Mucosa of rectum (tissue), 2 donors: ENCODE measurements around the gene COL17A1.
A peak's percentile ranks its signal among the peaks of the same experiment; 100 is the strongest.

Experiments
- H3K27ac ChIP-seq, 2 donors: one replicate each; pipeline ENCODE4 v1.7.0; 2013; ENCODE audit warnings: inconsistent platforms in 2 of 2, low read depth in 2 of 2, low read length in 2 of 2
- H3K27me3 ChIP-seq, 2 donors: one replicate each; pipeline ENCODE4 v1.7.0; 2013; ENCODE audit warnings: low read length in 2 of 2; ENCODE audit not compliant: control insufficient read depth in 2 of 2, insufficient read depth in 2 of 2
- H3K36me3 ChIP-seq, 2 donors: one replicate each; pipeline ENCODE4 v1.7.0; 2013; ENCODE audit warnings: low read length in 2 of 2; ENCODE audit not compliant: control insufficient read depth in 2 of 2, insufficient read depth in 2 of 2
- H3K4me1 ChIP-seq, 2 donors: one replicate each; pipeline ENCODE4 v1.7.0; 2013; ENCODE audit warnings: low read length in 2 of 2, mild to moderate bottlenecking in 1 of 2; ENCODE audit not compliant: control insufficient read depth in 2 of 2, insufficient read depth in 2 of 2
- H3K4me3 ChIP-seq, 2 donors: one replicate each; pipeline ENCODE4 v1.7.0; 2013; ENCODE audit warnings: low read length in 2 of 2
- H3K9ac ChIP-seq, 2 donors: one replicate each; pipeline ENCODE4 v1.7.0; 2013; ENCODE audit warnings: low read length in 2 of 2, low read depth in 1 of 2, mild to moderate bottlenecking in 1 of 2
- H3K9me3 ChIP-seq, 2 donors: one replicate each; pipeline ENCODE4 v1.7.0; 2013; ENCODE audit warnings: low read length in 2 of 2; ENCODE audit not compliant: control insufficient read depth in 2 of 2
- donor health status: healthy.
- donor health status: Normal muscosa, but diverticular disease.

The COL17A1 gene

GRCh38 chr10:104099269-104099668 lies 13.6 kb upstream of the COL17A1 start:
- H3K9ac ChIP-seq, result no peak overlapping the region
- H3K9me3 ChIP-seq, result no peaks in the 10 kb centered on the region
- H3K27me3 ChIP-seq, result no peaks in the 10 kb centered on the region
- no peaks in the 10 kb centered on the region for H3K4me1 ChIP-seq
- no peak overlapping the region for H3K4me3 ChIP-seq
- no peak overlapping the region for H3K27ac ChIP-seq
- no peaks in the 10 kb centered on the region for H3K36me3 ChIP-seq

- Histone ChIP-seq H3K4me3 (no peak overlapping the region), H3K9ac (no peak overlapping the region), H3K36me3 (no peaks in the 10 kb centered on the region), H3K27me3 (no peaks in the 10 kb centered on the region), H3K4me1 (no peaks in the 10 kb centered on the region), H3K9me3 (no peaks in the 10 kb centered on the region), H3K27ac (no peak overlapping the region)
Observed at GRCh38 chr10:104098358-104098925, 12.8 kb upstream of the COL17A1 start.

GRCh38 chr10:104096692-104097091 lies 11.0 kb upstream of the COL17A1 start:
- Histone ChIP-seq H3K27ac (no peak overlapping the region), H3K9me3 (no peaks in the 10 kb centered on the region), H3K36me3 (no peaks in the 10 kb centered on the region), H3K27me3 (no peaks in the 10 kb centered on the region), H3K4me3 (no peak overlapping the region), H3K4me1 (no peaks in the 10 kb centered on the region), H3K9ac (no peak overlapping the region)

- Histone ChIP-seq H3K27ac (no peak overlapping the region), H3K36me3 (no peaks in the 10 kb centered on the region), H3K4me1 (no peaks in the 10 kb centered on the region), H3K4me3 (no peak overlapping the region), H3K27me3 (no peaks in the 10 kb centered on the region), H3K9ac (no peak overlapping the region), H3K9me3 (no peaks in the 10 kb centered on the region)
Observed at GRCh38 chr10:104092749-104093148, 7.1 kb upstream of the COL17A1 start.

GRCh38 chr10:104090611-104091010 lies 4.9 kb upstream of the COL17A1 start:
- Histone ChIP-seq H3K4me3 (no peak overlapping the region), H3K4me1 (peaks cover 4 to 7% of the 10 kb centered on the region in 2 donors), H3K27ac (no peak overlapping the region), H3K27me3 (no peaks in the 10 kb centered on the region), H3K36me3 (no peaks in the 10 kb centered on the region), H3K9ac (no peak overlapping the region), H3K9me3 (no peaks in the 10 kb centered on the region)

- H3K36me3 ChIP-seq, result no peaks in the 10 kb centered on the region
- no peak overlapping the region for H3K4me3 ChIP-seq
- no peaks in the 10 kb centered on the region for H3K9me3 ChIP-seq
- no peak overlapping the region for H3K27ac ChIP-seq
- H3K9ac ChIP-seq, result no peak overlapping the region
- peaks cover 4 to 7% of the 10 kb centered on the region in 2 donors for H3K4me1 ChIP-seq
- H3K27me3 ChIP-seq, result no peaks in the 10 kb centered on the region
Observed at GRCh38 chr10:104089621-104090020, 3.9 kb upstream of the COL17A1 start.

GRCh38 chr10:104088239-104088638 lies 2.6 kb upstream of the COL17A1 start:
- H3K9me3 ChIP-seq, result no peaks in the 10 kb centered on the region
- no peaks in the 10 kb centered on the region for H3K36me3 ChIP-seq
- H3K4me3 ChIP-seq, result no peak overlapping the region
- no peak overlapping the region for H3K9ac ChIP-seq
- no peaks in the 10 kb centered on the region for H3K27me3 ChIP-seq
- H3K4me1 ChIP-seq, result peaks cover 4 to 7% of the 10 kb centered on the region in 2 donors
- H3K27ac ChIP-seq, result no peak overlapping the region

- Histone ChIP-seq H3K27ac (peak overlapping the region; percentile 46 to 61), H3K27me3 (no peaks in the 10 kb centered on the region), H3K9me3 (no peaks in the 10 kb centered on the region), H3K36me3 (no peaks in the 10 kb centered on the region), H3K4me3 (peak overlapping the region; percentile 44 to 71), H3K9ac (peak overlapping the region; percentile 36 to 58), H3K4me1 (peaks cover 4 to 7% of the 10 kb centered on the region in 2 donors)
Observed at GRCh38 chr10:104084482-104085142, 1.1 kb downstream of the COL17A1 start.

- H3K4me3 ChIP-seq, result no peak overlapping the region
- no peak overlapping the region for H3K27ac ChIP-seq
- no peaks in the 10 kb centered on the region for H3K27me3 ChIP-seq
- H3K36me3 ChIP-seq, result peaks cover 2 to 3% of the 10 kb centered on the region in 2 donors
- H3K9me3 ChIP-seq, result no peaks in the 10 kb centered on the region
- H3K4me1 ChIP-seq, result peaks cover 4 to 9% of the 10 kb centered on the region in 2 donors
- H3K9ac ChIP-seq, result no peak overlapping the region
Observed at GRCh38 chr10:104081998-104082397, 3.7 kb downstream of the COL17A1 start.

- Histone ChIP-seq H3K4me1 (peaks cover 0 to 2% of the 10 kb centered on the region in 2 donors), H3K9ac (no peak overlapping the region), H3K27me3 (no peaks in the 10 kb centered on the region), H3K9me3 (no peaks in the 10 kb centered on the region), H3K4me3 (no peak overlapping the region), H3K27ac (no peak overlapping the region), H3K36me3 (peaks cover 3 to 6% of the 10 kb centered on the region in 2 donors)
Observed at GRCh38 chr10:104080762-104081161, 4.9 kb downstream of the COL17A1 start.
